ENCODE results near the gene MOB3A. TPM values are rescaled to one million over a fixed set of nuclear protein-coding genes. Genes with fewer than 3 reads are reported as not detected.

MOB3A gene
- total and polyA plus RNA-seq, 9 of the 15 experiments (the other 6 are each of a cell fraction or from before 2014, with no cell fraction given) = 1.1 to 24.1 (median 6.0) TPM

- TF ChIP-seq HMBOX1 (IDR thresholded peaks at IDR 0.05) (no peak), NR2F6 (CRISPR knock-in tag; IDR thresholded peaks at IDR 0.05) (no peak), GABPB2 (CRISPR knock-in tag; conservative IDR thresholded peaks at IDR 0.05) (no peak), L3MBTL2 (IDR thresholded peaks at IDR 0.05) (peak; percentile 77; the same call in 1 of the 2 replicates), MBD1 (CRISPR knock-in tag; IDR thresholded peaks at IDR 0.05) (no peak), MLX (CRISPR knock-in tag; conservative IDR thresholded peaks at IDR 0.05) (no peak), FOXO4 (CRISPR knock-in tag; IDR thresholded peaks at IDR 0.05) (no peak), POLR2H (tag; IDR thresholded peaks at IDR 0.05; ENCODE audit: low read depth) (no peak), E4F1 (CRISPR knock-in tag; IDR thresholded peaks at IDR 0.05; ENCODE audit: borderline replicate concordance) (no peak), MYBL2 (IDR thresholded peaks at IDR 0.05; ENCODE audit: low read depth) (no peak), MYBL2 (CRISPR knock-in tag; IDR thresholded peaks at IDR 0.05; ENCODE audit: borderline replicate concordance) (no peak), CREM (IDR thresholded peaks at IDR 0.05; ENCODE audit: low read depth) (peak; percentile 77), GTF2F1 (IDR thresholded peaks at IDR 0.05; ENCODE audit: low read depth, low read length) (peak; percentile 92; the same call in 1 of the 2 replicates), PHB (CRISPR knock-in tag; IDR thresholded peaks at IDR 0.05) (no peak), ZNF75A (CRISPR knock-in tag; IDR thresholded peaks at IDR 0.05) (no peak), ZNF184 (CRISPR knock-in tag; IDR thresholded peaks at IDR 0.05) (no peak), ZBTB5 (IDR thresholded peaks at IDR 0.05) (no peak), ZNF316 (IDR thresholded peaks at IDR 0.05) (no peak), EP400 (IDR thresholded peaks at IDR 0.05) (peak; percentile 84)
Measured at GRCh38 chr19:2041683-2042484, 54.2 kb downstream of the MOB3A start (continued).

Measured in K562 (cell line).